GM18867 (cell line): ENCODE results near the gene PCDH15.
"Not testable (repeated sequence)": the region's sequence is repeated elsewhere in the genome, so short reads cannot be mapped to it uniquely, and the experiment has no call there.

Experiments used
- ATAC-seq: cut with Tn5 transposase; IDR thresholded peaks from one replicate; pipeline ENCODE4 v1.9.1; 2021; ENCODE audit warnings: mild to moderate bottlenecking, moderate library complexity; ENCODE audit not compliant: unreplicated experiment

The PCDH15 gene

DNA sequence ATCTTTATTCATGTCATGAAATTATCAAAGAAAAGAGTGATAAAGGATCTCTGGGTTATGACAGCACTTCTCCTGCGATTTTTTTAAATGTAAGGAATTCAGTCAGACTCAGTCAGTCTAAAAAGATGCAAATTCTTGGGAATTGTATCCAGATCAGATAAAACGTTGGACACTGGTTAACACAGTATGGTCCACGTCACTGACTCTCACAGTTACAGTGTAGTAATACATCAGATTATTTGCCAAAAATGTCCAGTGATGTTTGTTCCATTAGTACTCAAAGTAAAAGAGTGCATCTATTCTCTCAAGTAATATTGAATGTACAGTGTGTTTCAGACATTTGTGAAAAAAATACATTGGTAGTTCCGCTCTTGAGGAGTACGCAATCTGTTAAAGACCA, 224.5 kb downstream of the PCDH15 start:
- no peak for ATAC-seq

- no peak for ATAC-seq
Measured at GRCh38 chr10:54559498-54559897, 241.5 kb downstream of the PCDH15 start.

GRCh38 chr10:54554028-54554427, 247.0 kb downstream of the PCDH15 start:
- no peak for ATAC-seq

- no peak for ATAC-seq
Measured at GRCh38 chr10:54550016-54550415, 251.0 kb downstream of the PCDH15 start.

- ATAC-seq = no peak
Measured at GRCh38 chr10:54531296-54531695, 269.7 kb downstream of the PCDH15 start.

- no peak for ATAC-seq
Measured at GRCh38 chr10:54530299-54530698, 270.7 kb downstream of the PCDH15 start.

DNA sequence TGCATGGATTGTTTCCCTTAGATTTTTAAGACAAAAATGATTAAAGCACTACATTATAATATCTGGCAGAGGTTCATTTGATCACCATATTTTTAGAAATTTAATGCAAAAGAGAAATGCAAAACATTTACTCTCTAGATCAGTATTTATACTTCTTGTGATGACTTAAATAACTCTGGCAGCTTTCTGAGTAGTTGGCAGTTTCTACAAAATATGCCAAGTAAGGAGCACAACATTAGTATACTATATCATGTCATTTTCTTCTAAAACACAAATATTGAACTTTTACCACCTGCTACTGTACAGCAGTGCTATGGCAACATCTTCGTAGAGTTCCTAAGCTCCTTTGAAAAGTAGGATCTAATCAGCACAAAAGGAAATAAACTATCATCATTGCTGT, 275.2 kb downstream of the PCDH15 start:
- no peak for ATAC-seq

GRCh38 chr10:54515244-54515643, 285.8 kb downstream of the PCDH15 start:
- not testable (repeated sequence) for ATAC-seq

- no peak for ATAC-seq
Measured at GRCh38 chr10:54503863-54504262, 297.2 kb downstream of the PCDH15 start.

DNA sequence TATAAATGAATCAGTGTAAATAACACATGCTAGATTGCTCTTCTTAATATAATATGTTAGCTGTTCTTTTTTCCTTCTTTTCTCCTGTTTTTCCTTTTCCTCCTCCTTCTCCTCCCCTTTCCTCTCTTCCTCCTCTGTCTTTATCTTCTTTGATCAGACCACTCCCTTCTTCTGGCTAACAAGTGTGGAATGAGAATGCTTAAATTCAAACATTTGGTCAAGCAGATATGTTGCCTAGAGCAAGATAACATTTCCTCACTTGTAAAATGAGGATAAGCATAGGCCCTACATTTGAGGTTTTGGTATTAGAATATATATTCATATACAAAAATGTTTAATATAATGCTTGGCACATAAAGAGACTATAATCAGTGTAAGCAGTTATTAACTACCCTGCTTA, 299.1 kb downstream of the PCDH15 start:
- no peak for ATAC-seq

- no peak for ATAC-seq
Measured at GRCh38 chr10:54496852-54497251, 304.2 kb downstream of the PCDH15 start.

GRCh38 chr10:54487743-54488142, 313.3 kb downstream of the PCDH15 start:
- ATAC-seq = no peak

DNA sequence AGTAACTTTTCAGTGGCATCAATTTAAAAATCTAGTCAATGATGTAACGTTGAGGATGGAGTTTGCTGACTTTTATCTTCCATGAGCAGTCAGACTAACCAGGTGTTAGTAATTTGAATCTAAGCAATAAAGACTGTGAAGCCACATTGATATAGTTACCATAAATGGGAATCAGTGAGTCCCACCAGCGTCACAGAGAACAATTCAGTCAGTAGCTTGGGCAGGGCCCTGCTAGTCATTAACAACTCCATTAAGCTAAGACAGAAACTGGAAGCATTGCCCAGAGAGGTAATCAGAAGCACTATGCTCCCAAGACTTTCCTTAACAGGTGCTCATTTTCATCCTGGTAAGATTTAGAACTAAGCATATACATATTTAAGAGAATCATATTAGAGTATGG, 315.1 kb downstream of the PCDH15 start:
- no peak for ATAC-seq

- no peak for ATAC-seq
Measured at GRCh38 chr10:54484186-54484585, 316.8 kb downstream of the PCDH15 start.

DNA sequence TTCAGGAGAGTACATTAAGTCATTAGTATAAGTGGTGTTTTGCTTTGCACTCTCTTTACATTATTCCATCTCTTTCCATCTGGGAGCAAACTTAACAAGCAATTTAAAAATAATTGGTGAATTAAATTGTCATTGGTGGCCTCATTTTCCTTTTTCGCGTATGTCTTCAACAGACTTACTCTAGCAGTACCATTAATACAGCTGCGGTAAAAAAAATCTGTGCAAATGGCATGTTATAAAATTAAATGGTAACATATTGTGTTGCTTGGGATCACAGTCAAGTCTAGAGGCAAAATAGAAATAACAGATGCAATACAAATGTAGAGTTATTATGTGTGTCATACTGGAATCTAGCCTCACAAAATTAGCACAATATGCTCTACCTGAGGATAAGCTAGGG, 322.4 kb downstream of the PCDH15 start:
- ATAC-seq = no peak

GRCh38 chr10:54477738-54478137, 323.3 kb downstream of the PCDH15 start:
- no peak for ATAC-seq

DNA sequence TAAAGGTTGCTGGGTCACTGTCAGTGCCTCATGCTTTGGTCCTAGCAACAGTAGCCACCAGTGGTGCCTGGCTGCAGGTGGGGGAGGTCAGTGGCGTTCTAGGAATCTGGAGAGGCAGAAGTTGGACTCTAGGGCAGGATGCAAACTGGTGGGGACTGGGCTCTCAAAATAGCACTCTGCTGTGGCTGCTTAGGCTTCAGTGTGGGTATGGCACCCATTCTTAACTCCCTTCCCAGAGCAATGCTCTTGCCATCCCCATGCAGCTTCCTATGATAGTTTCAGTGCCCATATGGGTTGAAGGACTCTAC, 330.8 kb downstream of the PCDH15 start:
- ATAC-seq = no peak

DNA sequence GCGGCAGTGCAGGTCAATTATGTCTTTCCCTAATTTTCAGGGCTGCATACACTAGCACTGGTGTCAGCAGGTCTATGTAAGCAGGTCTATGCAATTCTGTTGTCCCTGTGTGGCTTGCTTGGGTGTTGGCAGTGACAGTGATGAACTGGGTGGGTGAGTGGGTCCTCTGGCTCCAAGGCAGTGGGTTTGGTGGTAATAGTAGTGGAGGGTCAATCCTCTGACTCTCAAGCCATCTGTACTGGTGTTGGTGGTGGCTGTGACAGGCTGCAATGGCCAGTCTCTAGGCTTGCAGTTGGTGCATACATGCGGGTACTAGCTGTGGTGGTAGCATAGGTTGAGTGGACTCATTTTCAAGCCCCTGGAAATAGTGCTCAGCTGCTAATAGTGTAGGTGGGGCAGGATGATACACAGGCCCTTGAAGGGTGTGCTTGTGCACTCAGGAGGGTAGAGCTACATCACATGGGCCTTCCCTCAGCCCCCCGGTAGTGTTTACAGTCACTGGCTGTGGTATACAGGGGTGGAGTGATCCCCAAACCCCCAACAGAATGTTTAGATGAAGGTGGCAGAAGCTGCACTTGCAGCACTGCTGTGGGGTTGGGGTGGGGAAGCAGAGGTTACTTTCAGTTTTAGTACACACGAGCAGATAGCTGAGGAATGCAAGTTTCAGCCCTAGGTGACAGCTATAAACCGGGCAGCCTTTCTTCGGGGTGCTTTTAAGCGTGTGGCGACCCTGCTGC, 331.3 kb downstream of the PCDH15 start:
- no peak for ATAC-seq

DNA sequence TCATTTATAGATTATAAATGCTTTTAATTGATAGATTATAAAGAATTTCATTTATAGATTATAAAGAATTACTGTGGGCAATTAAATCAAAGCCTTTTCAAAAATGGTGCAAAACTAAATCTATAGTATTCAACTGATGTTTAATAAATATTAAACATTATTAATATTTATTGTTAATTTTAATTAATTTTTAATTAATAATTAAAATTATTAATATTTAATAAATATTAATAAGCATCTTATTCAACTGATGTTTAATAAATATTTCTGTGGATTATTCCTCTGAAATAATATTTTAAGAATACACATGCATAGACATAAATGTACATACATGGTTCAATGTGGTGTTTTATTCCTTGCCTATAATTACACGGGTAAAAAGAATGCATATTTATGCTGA, 346.8 kb downstream of the PCDH15 start:
- no peak for ATAC-seq

DNA sequence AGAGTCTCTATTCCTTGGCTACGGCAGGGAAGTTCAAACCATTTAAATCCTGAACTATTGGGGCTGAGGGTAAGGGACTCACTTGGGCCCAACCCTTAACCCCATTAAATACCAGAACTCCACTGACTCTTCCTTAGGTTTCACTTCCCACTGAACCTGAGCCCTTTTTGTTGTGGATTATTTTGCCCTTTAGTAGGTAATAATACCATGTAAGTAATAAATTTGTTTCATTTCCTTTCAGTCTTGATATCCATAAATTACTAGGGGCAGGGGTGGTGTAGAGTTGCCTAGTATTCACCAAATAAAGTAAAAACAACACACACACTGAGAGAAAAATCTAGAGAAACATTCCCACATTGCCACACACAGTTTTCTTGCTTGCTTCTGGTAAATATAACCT, 352.0 kb downstream of the PCDH15 start:
- ATAC-seq = no peak

- ATAC-seq = no peak
Measured at GRCh38 chr10:54444170-54444569, 356.9 kb downstream of the PCDH15 start.

DNA sequence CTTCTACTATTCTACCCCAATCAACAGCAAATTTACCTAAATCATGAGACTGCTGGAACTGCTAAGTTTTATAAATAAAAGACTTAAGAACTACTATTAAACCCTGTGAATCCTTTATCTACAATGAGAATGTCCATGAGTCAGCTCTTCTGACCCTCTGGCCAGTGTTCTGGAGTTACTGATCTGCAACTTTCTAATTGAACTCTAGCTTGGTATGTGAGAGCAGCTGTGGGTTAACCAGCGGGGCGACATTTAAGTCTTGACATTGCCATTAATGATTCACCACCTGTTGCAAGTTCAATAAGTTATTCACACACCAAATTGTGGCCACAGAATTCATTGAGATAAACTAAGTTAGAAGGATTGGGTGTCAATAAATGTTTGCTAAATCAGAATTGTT, 359.8 kb downstream of the PCDH15 start:
- ATAC-seq = no peak

DNA sequence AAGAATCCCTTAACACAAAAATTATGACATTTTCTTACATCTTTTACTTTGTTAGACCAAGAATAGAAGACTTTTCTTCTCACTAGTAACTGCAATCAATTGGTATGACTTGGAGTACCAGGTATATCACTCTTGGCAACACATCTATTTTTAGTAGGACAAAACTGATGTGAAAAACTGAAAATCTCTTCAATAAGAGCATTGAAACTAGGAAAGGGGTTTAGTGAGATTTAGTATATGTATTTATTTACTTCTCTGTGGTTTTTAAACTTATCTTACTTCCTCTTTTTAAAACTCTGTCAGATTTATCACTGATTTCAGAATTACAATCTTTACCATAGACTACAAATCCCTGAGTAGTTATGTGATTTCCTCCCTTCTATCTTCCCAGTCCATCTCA, 366.2 kb downstream of the PCDH15 start:
- peak; percentile 80 for ATAC-seq
